ENCODE data around the gene NTRK2.

GRCh38 chr9:84997472-84997871 lies 327.9 kb downstream of the NTRK2 start:
- TF ChIP-seq EZH2phosphoT487 (IDR thresholded peaks at IDR 0.05; ENCODE audit: borderline replicate concordance) (no peak), CTCF (IDR thresholded peaks at IDR 0.05 in 2 of 3, conservative IDR thresholded peaks at IDR 0.05 in 1 of 3; ENCODE audit: borderline replicate concordance in 1 of 3, insufficient read depth in 1 of 3, low read depth in 2 of 3, low read length in 2 of 3) (no peak), POLR2A (IDR thresholded peaks at IDR 0.05; ENCODE audit: borderline replicate concordance, extremely low read depth, insufficient read depth, insufficient read length) (no peak), EGR1 (IDR thresholded peaks at IDR 0.05; ENCODE audit: low read depth) (no peak), EZH2 (IDR thresholded peaks at IDR 0.05) (no peak), YY1 (IDR thresholded peaks at IDR 0.05; ENCODE audit: extremely low read depth, insufficient replicate concordance, low read depth, low read length) (no peak), CEBPB (IDR thresholded peaks at IDR 0.05; ENCODE audit: low read depth) (no peak), POLR2AphosphoS5 (IDR thresholded peaks at IDR 0.05; ENCODE audit: low read depth, low read length) (no peak), RAD21 (IDR thresholded peaks at IDR 0.05; ENCODE audit: low read depth) (no peak), MAX (IDR thresholded peaks at IDR 0.05) (no peak)
- TF ChIP-seq, protein P1, sequence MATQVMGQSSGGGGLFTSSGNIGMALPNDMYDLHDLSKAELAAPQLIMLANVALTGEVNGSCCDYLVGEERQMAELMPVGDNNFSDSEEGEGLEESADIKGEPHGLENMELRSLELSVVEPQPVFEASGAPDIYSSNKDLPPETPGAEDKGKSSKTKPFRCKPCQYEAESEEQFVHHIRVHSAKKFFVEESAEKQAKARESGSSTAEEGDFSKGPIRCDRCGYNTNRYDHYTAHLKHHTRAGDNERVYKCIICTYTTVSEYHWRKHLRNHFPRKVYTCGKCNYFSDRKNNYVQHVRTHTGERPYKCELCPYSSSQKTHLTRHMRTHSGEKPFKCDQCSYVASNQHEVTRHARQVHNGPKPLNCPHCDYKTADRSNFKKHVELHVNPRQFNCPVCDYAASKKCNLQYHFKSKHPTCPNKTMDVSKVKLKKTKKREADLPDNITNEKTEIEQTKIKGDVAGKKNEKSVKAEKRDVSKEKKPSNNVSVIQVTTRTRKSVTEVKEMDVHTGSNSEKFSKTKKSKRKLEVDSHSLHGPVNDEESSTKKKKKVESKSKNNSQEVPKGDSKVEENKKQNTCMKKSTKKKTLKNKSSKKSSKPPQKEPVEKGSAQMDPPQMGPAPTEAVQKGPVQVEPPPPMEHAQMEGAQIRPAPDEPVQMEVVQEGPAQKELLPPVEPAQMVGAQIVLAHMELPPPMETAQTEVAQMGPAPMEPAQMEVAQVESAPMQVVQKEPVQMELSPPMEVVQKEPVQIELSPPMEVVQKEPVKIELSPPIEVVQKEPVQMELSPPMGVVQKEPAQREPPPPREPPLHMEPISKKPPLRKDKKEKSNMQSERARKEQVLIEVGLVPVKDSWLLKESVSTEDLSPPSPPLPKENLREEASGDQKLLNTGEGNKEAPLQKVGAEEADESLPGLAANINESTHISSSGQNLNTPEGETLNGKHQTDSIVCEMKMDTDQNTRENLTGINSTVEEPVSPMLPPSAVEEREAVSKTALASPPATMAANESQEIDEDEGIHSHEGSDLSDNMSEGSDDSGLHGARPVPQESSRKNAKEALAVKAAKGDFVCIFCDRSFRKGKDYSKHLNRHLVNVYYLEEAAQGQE (IDR thresholded peaks at IDR 0.05; ENCODE audit: low read depth) = no peak

All from HCT116 (cell line).